Uterus (tissue), 4 donors: ENCODE results near the gene ARFRP1. TPM values are rescaled to one million over a fixed set of nuclear protein-coding genes. Genes with fewer than 3 reads are reported as not detected.

Source experiments
- DNase-seq, 2 donors: peaks; one replicate each; pipeline ENCODE4 v3.0.0-alpha.2; 2019 to 2020
- H3K27ac ChIP-seq, 2 donors: fragments of 200-600 bp; sonication (generic); 1 replicate in 1 of 2; 2 replicates in 1 of 2; pipeline ENCODE4 v1.5.1; 2016 to 2018
- H3K27me3 ChIP-seq, 2 donors: fragments of 200-600 bp; sonication (generic); one replicate each; pipeline ENCODE4 v1.5.1; 2018 to 2019; ENCODE audit warnings: control low read depth in 1 of 2
- H3K36me3 ChIP-seq, 2 donors: fragments of 200-600 bp; sonication (generic); one replicate each; pipeline ENCODE4 v1.5.1; 2019; ENCODE audit warnings: control low read depth in 1 of 2
- H3K4me1 ChIP-seq, 2 donors: fragments of 200-600 bp; sonication (generic); one replicate each; pipeline ENCODE4 v1.5.1; 2018 to 2019; ENCODE audit warnings: control low read depth in 1 of 2
- H3K4me3 ChIP-seq, 2 donors: fragments of 200-600 bp; sonication (generic); 1 replicate in 1 of 2; 2 replicates in 1 of 2; pipeline ENCODE4 v1.5.1; 2018 to 2019; ENCODE audit warnings: mild to moderate bottlenecking in 1 of 2
- H3K9me3 ChIP-seq, 2 donors: fragments of 200-600 bp; sonication (generic); one replicate each; pipeline ENCODE4 v1.5.1; 2019; ENCODE audit warnings: control low read depth in 1 of 2
- POLR2A ChIP-seq, 2 donors: fragments of 450-650 bp; IDR thresholded peaks; one replicate each; pipeline ENCODE4 v1.6.1; 2016; ENCODE audit warnings: antibody characterized with exemption in 2 of 2, mild to moderate bottlenecking in 1 of 2, moderate library complexity in 1 of 2
- intact Hi-C: fragments of 100-400 bp; cut with DNase I; formaldehyde crosslinking; loops from one replicate; pipeline ENCODE4 v1.15.1; 2023; ENCODE audit warnings: low total_unique reads
- total RNA-seq, 4 donors: library from RNA; depleted of rRNA in 3 of 4; stranded (reverse); fragments of >200 nt in 3 of 4; gene quantifications; one replicate each; pipeline versions ENCODE4 v1.1.0 to v1.2.4, GENCODE V29; 2014 to 2023
- TF ChIP-seq, protein P1 (sequence below), 4 experiments: fragments of 200-600 bp in 2 of 4; fragments of 450-650 bp in 2 of 4; sonication (generic) in 2 of 4; IDR thresholded peaks; one replicate each; pipeline ENCODE4 v1.5.1; 2016 to 2019; ENCODE audit warnings: antibody characterized with exemption in 4 of 4, mild to moderate bottlenecking in 2 of 4, moderate library complexity in 1 of 4
- donor health status: DM: yes; HTN: yes; CAD: no.

ARFRP1 gene
- total RNA-seq, 4 donors from 2014 or later: 26.1 to 59.8 (median 33.5) TPM

DNA sequence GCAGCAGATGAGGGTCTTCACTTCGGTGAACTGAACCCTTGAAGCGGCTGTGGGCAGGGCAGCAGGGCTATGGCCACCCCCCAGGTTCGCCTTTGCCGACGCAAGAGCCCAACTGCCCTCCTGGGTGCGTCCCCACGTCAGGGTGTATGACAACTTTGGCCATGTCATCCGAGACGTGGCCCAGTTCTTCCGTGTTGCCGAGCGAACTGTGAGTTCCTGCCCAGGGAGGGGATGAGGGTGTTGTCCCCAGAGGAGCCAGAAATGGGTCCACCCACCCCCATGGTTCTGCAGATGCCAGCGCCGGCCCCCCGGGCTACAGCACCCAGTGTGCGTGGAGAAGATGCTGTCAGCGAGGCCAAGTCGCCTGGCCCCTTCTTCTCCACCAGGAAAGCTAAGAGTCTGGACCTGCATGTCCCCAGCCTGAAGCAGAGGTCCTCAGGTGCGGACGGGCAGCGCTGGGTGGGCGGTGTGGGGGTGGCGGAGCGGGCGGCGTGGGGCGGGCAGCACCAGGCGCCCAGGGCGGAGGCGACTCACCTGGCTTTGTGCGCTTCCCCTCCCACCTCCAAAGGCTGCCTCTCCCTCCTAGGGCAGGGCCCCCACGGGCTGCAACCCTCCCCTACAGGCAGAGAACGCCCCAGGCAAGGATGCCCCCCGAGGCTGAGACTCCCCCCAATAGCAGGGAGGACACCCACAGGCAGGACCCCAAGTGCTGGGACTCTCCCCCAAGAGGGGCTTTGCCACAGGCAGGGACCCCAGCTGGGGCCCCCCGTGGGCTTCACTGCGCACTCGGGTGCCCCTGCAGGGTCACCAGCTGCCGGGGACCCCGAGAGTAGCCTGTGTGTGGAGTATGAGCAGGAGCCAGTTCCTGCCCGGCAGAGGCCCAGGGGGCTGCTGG lies 17.5 kb downstream of the ARFRP1 start:
- Histone ChIP-seq H3K27ac (no peak overlapping the region), H3K9me3 (no peaks in the 10 kb centered on the region), H3K4me1 (peaks cover 0 to 15% of the 10 kb centered on the region in 2 donors), H3K36me3 (no peaks in the 10 kb centered on the region), H3K27me3 (no peaks in the 10 kb centered on the region), H3K4me3 (no peak overlapping the region)
- DNase-seq: no peak
- intact Hi-C loops: no loop called here
- TF ChIP-seq, protein P1, sequence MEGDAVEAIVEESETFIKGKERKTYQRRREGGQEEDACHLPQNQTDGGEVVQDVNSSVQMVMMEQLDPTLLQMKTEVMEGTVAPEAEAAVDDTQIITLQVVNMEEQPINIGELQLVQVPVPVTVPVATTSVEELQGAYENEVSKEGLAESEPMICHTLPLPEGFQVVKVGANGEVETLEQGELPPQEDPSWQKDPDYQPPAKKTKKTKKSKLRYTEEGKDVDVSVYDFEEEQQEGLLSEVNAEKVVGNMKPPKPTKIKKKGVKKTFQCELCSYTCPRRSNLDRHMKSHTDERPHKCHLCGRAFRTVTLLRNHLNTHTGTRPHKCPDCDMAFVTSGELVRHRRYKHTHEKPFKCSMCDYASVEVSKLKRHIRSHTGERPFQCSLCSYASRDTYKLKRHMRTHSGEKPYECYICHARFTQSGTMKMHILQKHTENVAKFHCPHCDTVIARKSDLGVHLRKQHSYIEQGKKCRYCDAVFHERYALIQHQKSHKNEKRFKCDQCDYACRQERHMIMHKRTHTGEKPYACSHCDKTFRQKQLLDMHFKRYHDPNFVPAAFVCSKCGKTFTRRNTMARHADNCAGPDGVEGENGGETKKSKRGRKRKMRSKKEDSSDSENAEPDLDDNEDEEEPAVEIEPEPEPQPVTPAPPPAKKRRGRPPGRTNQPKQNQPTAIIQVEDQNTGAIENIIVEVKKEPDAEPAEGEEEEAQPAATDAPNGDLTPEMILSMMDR (IDR thresholded peaks at IDR 0.05): no peak
- no peak for TF ChIP-seq POLR2A (IDR thresholded peaks at IDR 0.05)

DNA sequence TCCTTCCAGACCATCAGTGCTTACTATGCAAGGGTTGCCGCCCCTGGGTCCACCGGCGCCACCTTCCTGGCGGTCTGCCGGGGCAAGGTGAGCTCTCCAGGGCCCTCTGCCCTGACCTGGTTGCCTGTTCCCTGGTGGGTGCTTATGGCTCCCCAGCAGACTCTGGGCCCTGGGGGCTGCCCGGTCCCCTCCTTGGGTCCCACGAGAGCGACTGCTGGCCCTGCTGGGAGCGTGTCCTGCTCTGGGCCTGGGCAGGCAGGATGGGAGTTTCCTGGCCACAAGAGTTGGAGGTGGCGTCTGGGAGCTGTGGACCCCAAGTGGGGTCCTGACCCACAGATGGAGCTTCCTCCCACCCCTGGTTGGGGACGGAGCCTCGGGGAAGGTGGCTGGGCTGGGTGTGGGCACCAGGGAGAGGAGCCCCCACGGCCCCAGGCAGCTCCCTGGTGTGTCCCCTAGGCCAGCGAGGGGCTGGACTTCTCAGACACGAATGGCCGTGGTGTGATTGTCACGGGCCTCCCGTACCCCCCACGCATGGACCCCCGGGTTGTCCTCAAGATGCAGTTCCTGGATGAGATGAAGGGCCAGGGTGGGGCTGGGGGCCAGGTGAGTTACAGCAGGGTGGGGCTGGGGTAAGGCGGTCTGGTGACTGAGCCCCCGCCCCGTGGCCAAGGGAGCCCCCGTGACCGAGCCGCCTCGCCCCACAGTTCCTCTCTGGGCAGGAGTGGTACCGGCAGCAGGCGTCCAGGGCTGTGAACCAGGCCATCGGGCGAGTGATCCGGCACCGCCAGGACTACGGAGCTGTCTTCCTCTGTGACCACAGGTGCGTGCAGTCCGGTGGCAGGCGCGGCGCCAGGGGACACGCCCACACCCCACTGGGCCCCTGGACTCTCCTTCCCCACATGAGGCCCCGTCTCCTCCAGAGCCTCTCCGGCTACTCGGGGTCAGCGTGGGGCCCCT lies 18.5 kb downstream of the ARFRP1 start:
- H3K27me3 ChIP-seq: no peaks in the 10 kb centered on the region
- peak overlapping the region; percentile 66 to 79 for H3K27ac ChIP-seq
- intact Hi-C loops: no loop called here
- DNase-seq: no peak
- H3K4me1 ChIP-seq: peaks cover 0 to 15% of the 10 kb centered on the region in 2 donors
- no peaks in the 10 kb centered on the region for H3K9me3 ChIP-seq
- no peak overlapping the region for H3K4me3 ChIP-seq
- H3K36me3 ChIP-seq: no peaks in the 10 kb centered on the region
- TF ChIP-seq, protein P1 (IDR thresholded peaks at IDR 0.05): no peak
- no peak for TF ChIP-seq POLR2A (IDR thresholded peaks at IDR 0.05)

DNA sequence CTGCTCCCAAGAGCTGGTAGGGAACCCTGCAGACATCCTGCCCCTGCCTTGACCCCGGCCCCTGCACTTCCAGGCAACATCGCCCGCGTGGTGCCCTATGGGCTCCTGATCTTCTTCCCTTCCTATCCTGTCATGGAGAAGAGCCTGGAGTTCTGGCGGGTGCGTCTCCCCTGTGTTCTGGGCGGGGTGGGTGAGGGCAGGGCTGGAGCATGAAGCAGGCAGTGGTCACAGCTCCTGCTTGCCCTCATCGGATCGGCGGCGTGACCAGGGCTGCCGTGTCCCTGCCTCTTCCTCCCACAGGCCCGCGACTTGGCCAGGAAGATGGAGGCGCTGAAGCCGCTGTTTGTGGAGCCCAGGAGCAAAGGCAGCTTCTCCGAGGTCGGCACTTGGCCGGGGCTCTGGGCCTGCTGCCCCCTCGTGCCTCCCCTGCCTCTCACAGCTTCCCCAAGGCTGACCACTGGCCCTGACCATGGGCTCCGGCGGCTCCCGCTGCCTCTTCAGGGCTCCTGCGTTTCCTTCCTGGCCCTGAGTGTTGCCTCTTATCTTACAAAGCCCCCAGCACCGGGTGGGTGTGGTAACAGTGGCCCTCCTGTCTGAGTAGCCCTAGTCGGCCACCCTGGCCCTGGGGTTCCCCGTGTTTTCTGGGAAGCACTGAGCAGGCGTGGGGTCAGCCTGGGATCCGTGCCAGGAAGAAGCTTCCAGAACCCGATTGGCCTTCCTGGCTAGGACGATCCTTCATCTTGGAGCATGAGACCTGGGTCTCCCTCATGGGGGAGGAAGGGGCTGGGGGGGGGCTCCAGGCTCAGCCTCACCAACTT lies 19.3 kb downstream of the ARFRP1 start:
- no peak for DNase-seq
- H3K4me3 ChIP-seq: no peak overlapping the region
- intact Hi-C loops: no loop called here
- peaks cover 0 to 15% of the 10 kb centered on the region in 2 donors for H3K4me1 ChIP-seq
- no peak for TF ChIP-seq POLR2A (IDR thresholded peaks at IDR 0.05)
- TF ChIP-seq, protein P1 (IDR thresholded peaks at IDR 0.05): no peak
- H3K27me3 ChIP-seq: no peaks in the 10 kb centered on the region
- H3K9me3 ChIP-seq: no peaks in the 10 kb centered on the region
- H3K36me3 ChIP-seq: no peaks in the 10 kb centered on the region
- H3K27ac ChIP-seq: peak overlapping the region; percentile 66 to 79

DNA sequence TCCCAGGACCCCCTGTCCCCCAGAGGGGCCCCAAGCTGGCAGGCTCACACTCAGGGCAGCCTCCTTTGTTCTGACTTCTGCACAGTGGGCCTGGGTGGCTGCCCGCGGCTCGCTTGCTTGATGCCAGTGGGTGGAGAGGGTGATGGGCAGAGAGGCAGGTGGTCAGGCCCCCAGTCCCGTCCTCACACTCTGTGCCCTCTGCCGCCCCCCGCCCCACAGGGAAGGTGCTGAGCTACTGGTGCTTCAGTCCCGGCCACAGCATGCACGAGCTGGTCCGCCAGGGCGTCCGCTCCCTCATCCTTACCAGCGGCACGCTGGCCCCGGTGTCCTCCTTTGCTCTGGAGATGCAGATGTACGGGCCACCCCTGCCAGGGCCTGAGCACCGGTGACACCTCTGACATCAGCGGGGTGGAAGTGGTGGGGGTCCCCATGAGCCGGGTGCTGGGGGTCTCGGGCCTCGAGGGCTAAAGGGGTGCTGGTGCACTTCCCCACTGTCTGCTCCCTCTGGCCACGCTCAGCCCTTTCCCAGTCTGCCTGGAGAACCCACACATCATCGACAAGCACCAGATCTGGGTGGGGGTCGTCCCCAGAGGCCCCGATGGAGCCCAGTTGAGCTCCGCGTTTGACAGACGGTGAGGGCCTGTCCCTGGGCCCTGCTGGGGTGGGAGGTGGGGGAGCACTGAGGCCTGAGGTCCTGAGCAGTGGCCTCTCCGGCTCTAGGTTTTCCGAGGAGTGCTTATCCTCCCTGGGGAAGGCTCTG lies 20.2 kb downstream of the ARFRP1 start:
- no peak for DNase-seq
- Histone ChIP-seq H3K9me3 (no peaks in the 10 kb centered on the region), H3K4me3 (no peak overlapping the region), H3K27ac (peak overlapping the region; percentile 66 to 79), H3K4me1 (peaks cover 2 to 19% of the 10 kb centered on the region in 2 donors), H3K27me3 (no peaks in the 10 kb centered on the region), H3K36me3 (no peaks in the 10 kb centered on the region)
- TF ChIP-seq, protein P1 (IDR thresholded peaks at IDR 0.05): no peak
- no peak for TF ChIP-seq POLR2A (IDR thresholded peaks at IDR 0.05)
- intact Hi-C loops: no loop called here
